HG03159 (cell line): Measurements from ENCODE around the gene LCN2.

ENCODE experiments used
- ATAC-seq: cut with Tn5 transposase; IDR thresholded peaks from one replicate; pipeline ENCODE4 v1.9.1; 2021; ENCODE audit warnings: mild to moderate bottlenecking, moderate library complexity; ENCODE audit not compliant: unreplicated experiment

Gene LCN2

DNA sequence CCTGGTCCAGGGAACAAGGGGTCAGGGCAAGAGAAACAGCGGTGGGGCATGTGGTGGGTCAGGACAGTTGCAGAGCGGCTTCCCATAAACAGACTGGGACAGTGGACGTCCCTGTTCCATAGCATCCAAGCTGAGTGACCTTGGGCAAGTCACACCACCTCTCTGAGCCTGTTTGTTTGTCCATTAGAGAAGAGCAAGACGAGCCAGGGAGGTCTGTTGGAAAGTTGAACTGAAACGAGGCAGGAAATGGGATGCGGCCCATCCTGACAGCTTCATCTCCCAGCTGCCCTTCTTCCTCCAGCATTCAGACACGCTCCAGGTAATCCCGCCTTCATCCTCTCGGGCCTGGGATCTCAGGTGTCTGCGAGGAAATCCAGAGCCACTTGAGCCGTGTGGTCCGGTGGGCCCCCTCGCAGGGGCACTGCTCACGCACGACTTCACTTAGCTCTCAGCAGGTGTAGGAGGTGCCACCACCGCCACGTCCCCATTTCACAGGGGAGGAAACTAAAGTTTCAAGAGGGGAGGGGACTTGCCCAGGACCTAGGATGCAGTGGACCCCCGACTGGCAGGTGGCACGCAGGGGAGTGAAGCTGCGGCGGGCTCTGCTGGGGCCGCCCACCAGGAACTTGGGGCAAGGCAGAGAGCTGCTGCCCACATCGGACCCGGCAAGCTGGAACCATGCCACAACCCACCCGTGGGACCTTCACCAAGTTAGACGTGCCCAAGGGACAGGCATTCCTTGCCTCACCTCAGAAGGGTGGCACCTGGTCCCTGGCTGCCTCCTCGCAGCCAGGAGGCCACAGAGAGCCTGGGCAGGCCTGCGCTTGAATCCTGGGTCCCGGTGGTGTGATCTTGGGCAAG is 34.7 kb upstream of the LCN2 start:
- no peak for ATAC-seq

DNA sequence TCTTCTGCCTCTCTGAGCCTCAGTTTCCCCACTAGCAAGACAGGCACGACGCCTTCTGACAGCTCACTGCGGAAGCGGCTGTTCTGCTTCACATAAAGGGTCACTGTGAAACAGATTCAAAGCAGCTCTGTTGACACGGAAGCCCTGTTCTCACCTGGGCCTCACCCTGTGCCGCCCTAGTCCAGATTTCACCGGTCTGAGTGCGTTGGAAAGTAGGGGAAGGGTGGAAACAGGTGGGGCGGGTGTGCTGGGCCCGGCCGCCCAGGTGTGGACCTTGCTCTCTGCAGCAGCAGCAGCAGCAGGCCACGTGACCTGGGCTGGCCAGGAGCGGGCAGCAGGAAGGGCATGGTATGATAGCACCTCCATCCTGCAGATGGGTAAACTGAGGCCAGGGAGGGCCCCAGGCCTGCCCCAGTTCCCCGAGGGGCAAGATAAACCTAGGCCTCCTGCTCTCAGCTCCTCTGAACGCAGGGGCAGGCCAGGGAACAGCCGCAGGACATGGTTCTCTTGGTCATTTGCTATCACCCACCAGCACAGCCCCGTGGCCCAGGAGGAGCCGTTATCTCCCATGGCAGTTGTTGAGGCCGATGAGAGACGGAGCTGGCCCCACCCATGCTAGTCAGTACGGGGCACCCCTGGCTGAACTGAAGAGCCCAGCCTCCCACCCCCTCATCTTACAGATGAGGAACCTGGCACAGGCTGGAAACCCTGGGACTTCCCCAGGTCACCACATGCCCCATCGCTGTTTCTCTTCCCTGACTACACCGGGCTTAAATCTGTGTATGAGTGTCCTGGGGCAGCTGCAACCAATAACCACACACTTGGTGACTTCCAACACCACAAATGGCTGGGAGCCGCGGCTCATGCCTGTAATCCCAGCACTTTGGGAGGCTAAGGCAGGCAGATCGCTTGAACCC is 33.8 kb upstream of the LCN2 start:
- ATAC-seq: no peak

DNA sequence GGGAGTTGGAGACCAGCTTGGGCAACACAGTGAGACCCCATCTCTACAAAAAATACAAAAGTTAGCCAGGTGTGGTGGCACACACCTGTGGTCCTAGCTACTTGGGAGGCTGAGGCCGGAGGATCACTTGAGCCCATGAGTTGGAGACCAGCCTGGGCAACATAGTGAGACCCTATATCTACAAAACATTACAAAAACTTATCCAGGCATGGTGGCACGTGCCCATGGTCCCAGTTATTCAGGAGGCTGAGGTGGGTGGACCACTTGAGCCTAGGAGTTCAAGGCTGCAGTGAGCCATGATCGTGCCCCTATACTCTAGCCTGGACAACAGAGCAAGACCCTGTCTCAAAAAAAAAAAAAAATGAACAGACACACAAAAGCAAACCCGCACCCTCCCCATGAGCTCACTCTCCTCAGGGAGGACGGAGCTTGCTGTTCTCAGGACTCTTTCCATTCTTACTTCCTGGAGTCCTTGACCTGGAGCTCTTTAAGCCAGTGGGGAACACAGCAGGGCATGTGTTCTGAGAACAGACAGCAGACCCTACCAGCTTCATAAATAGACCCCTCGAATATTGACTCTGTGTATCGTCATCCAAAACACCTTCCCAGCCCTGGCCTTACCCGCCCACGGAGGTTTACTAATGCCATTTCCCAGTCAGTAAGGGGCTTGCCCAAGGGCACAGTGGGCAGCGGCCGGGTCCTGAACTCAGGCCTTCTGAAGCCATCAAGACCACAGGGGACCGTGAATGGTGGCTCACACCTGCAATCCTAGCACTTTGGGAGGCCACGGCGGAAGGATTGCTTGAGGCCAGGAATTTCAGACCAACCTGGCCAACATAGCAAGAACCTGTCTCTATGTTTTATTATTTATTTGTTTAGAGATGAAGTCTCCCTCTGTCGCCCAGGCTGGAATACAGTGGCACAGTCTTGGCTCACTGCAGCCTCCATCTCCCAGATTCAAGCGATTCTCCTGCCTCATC is 32.9 kb upstream of the LCN2 start:
- no peak for ATAC-seq

DNA sequence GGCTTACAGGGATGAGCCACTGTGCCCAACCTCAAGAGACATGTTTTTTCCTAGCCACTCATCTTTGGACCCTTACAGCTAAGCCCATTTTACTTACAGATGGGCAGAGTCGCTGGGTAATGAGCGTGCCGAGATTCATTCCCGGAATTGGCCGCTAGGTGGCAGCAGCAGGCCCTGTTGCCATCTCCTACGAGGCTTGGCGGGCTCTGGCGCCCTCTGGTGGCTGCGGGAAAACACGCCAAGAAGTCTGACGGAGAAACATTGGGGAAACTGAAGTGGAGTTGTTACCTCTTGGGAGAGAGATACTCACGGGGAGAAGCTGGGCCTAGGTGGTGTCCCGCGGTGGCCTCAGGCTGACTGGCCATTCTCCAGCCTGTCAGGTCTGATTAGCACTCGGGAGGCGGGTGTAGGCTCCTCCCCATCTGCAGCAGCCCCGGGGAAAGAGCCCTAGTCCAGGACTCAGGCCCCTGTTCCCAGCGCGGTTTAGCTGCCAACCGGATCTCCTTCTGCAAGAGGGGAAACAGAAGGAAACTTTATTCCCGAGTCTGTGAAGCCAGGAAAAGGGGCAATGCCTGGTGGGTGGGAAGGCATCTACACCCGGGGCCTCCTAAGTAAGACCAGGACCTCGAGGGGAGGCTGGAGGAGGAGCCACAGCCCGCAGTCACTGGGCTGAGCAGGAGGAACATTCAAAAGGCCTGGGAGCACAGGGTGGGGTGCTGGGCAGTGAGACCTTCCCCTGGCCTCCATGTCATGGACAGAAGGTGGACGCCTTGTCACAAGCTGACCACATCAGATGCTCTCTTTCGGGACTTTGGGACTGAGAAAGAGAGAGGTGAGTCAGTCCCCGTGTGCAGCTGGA is 31.4 kb upstream of the LCN2 start:
- ATAC-seq: no peak

GRCh38 chr9:128118472-128118857 is 30.8 kb upstream of the LCN2 start:
- no peak for ATAC-seq

GRCh38 chr9:128118971-128119665 is 30.1 kb upstream of the LCN2 start:
- no peak for ATAC-seq

- ATAC-seq: no peak
Observed at GRCh38 chr9:128120061-128120740, 29.1 kb upstream of the LCN2 start.

DNA sequence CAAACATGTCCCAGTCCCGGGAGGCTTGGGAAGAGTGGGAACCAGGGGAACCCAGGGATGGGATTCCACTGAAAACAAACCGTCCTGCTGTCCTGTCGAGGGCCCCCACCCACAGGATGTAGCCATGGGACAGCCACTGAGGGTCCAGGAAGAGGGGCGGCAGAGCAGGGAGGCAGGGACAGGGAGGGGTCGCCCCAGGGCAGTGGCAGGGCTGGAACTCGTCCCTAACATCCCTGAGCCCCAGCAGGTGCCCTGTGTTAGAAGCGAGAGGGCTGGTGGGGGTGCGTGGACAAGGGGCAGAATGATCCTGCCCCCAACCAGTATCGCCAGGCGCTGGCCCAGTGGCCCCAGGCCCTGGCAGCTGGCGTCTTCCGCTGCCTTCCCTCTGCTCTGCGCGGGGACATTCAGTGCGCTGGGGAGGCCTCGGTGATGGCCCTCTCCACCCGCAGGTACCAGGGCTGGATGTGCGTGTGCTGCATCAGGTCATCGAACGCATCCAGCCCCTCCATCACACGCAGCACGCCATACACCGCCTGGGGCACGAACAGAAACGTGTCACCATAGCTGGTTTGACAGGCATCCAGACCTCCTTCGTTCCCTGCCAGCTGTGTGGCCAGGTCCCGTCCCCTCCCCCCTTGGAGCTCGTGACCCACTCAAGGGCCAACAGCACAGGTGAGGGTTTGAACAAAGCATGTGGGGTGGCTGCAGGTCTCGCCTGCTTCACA is 28.4 kb upstream of the LCN2 start:
- ATAC-seq: no peak

DNA sequence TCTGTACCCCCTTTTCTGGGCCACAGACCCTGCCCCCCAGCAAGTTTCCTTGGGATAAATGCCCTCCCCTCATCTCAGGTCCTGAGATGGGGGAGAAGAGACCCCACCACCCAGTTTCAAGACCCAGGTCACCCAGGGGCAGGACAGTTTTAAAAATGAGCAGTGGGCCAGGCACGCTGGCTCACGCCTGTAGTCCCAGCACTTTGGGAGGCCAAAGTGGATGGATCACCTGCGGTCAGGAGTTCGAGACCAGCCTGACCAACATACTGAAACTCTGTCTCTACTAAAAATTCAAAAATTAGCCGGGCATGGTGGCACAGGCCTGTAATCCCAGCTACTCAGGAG is 27.8 kb upstream of the LCN2 start:
- ATAC-seq: no peak

- no peak for ATAC-seq
Observed at GRCh38 chr9:128121924-128122808, 27.1 kb upstream of the LCN2 start.

DNA sequence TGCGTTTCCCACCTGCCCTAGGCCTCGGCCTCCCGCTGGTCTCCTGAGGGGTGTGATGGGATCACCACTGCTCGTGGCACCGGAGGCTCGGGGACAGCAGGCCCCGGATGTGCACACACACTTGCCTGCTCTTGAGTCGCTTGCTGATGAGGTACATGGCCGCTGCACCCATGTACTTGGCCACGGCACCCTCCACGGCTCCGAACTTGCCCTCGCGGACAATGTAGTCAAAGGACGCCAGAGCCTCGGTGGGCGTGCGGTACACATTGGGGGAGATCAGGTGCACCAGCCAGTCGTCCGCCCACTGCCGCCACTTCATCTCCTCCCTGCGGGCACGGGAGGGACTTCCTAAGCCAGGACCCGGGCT is 26.5 kb upstream of the LCN2 start:
- no peak for ATAC-seq

DNA sequence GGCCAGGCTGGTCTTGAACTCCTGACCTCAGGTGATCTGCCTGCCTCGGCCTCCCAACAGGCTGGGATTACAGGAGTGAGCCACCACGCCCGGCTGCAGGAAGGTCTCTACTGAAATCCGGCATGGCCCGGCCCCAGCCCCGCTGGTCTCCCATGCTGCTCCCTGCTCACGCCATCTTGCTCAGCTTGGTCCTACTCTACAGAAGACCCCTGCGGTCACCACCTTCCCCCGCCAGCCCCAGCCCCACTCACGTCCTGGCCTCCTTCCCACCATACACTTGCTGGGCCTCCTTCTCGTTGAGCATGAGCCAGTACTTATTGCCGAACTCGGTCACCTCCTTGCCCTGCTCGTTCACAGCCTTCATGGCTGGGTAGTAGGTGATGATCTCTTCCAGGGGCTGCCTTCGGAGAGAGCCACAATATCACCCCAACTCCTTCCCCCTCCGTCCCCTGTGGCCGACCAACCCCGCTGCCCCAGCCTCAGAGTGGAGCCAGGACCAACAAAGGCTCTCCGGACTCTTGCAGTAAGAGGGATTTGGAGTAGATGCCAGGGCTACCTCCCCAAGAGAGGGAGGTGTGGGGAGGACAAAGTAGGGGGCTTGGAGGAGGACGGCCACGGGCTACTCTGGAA is 25.7 kb upstream of the LCN2 start:
- no peak for ATAC-seq

- ATAC-seq: no peak
Observed at GRCh38 chr9:128124451-128124850, 24.8 kb upstream of the LCN2 start.

- ATAC-seq: no peak
Observed at GRCh38 chr9:128124873-128125579, 24.2 kb upstream of the LCN2 start.

GRCh38 chr9:128125580-128126354 is 23.5 kb upstream of the LCN2 start:
- ATAC-seq: no peak
